ENCODE data around the gene OBI1.

DNA sequence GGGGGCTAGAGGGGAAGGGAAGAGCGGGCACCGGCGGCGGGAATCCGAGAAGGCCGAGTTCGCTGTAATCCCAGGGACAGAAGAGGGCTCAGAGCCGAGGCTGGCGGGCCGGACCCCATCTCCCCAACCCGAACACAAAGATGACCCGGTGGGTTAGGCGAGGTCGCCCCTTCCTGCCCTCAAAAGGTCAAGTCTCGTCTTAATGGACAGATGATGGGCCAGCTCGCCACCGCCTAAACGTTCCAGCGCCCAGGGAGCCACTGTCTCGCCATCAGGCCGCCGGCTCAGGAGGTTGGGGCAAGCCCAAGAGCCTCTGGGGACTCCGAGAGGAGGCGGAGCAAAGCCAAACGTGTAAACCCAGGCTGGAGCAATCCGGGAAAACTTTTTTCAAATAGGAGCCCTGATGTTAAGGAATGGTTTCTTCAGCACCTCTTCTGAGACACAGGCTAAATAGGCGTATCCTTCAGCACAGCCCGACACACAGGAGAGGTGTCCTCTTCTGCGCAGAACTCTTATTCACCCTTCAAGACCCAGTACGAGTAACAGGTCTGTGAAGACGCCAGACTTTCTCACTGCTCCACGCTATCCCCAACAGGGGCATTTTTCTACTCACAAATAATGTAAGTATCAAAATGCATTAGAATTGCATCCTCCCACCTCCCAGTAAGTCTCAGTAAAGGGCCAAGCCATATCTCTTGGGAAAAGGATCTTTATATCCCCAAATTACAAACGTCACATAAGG, 49.3 kb downstream of the OBI1 start:
- TF ChIP-seq POLR2A (IDR thresholded peaks at IDR 0.05) = no peak
- TF ChIP-seq, protein P1, sequence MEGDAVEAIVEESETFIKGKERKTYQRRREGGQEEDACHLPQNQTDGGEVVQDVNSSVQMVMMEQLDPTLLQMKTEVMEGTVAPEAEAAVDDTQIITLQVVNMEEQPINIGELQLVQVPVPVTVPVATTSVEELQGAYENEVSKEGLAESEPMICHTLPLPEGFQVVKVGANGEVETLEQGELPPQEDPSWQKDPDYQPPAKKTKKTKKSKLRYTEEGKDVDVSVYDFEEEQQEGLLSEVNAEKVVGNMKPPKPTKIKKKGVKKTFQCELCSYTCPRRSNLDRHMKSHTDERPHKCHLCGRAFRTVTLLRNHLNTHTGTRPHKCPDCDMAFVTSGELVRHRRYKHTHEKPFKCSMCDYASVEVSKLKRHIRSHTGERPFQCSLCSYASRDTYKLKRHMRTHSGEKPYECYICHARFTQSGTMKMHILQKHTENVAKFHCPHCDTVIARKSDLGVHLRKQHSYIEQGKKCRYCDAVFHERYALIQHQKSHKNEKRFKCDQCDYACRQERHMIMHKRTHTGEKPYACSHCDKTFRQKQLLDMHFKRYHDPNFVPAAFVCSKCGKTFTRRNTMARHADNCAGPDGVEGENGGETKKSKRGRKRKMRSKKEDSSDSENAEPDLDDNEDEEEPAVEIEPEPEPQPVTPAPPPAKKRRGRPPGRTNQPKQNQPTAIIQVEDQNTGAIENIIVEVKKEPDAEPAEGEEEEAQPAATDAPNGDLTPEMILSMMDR (IDR thresholded peaks at IDR 0.05) = no peak
